LNCaP clone FGC (cell line): ENCODE measurements around the gene ATXN7L1.

ENCODE experiments used
- DNase-seq: peaks from one replicate; pipeline ENCODE4 v3.0.0-alpha.2; 2011; ENCODE audit warnings: low read depth
- H3K4me3 ChIP-seq: 2 replicates; pipeline ENCODE4 v1.5.1; 2011; ENCODE audit warnings: mild to moderate bottlenecking, low read depth, low read length, control low read depth
- TF ChIP-seq, protein P1 (sequence below): IDR thresholded peaks from 2 replicates; pipeline ENCODE4 v1.5.1; 2012; ENCODE audit warnings: mild to moderate bottlenecking; ENCODE audit not compliant: control insufficient read depth, insufficient read depth; ENCODE audit errors: extremely low read depth

ATXN7L1 gene

DNA sequence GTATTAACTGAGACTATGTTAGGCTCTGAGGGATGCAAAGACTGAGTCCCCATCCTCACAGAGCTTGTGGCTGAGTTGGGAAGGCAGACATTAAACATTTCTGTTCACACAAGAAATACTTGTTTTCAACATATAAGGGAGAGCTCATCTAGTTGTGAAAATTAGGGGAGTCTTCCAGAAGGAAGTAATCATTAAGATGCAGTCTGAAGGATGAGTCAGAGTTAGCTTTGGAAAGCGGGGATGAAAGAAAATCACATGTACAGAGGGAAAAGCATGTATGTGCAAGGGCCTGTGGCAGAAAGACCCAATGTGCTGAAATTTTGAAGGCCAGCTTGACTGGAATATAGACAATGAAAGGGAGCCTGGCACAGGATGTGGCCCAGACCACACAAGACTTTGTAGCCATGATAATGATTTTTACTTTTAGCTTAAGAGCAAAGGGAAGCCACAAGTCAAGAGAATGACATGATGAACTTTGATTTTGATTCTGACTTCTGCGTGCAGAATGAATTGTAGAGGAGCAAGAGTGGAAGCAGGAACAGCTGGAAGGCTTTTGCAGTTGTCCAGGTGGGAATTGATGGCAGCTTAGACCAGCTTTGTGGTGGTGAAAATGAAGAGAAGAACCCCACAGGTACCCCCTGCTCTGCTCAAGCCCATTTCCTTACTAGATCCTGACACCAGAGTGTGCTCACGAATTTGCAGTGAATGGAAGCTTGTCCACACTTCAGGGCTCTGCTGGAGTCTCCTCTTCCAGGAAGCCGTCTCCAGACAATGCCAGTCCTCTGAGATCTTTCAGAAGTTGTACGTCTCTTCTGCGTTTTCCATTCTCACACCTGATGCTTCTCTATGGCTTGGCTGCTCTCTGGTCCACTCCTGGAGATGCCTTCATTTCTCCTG lies 115.6 kb downstream of the ATXN7L1 start:
- TF ChIP-seq, protein P1, sequence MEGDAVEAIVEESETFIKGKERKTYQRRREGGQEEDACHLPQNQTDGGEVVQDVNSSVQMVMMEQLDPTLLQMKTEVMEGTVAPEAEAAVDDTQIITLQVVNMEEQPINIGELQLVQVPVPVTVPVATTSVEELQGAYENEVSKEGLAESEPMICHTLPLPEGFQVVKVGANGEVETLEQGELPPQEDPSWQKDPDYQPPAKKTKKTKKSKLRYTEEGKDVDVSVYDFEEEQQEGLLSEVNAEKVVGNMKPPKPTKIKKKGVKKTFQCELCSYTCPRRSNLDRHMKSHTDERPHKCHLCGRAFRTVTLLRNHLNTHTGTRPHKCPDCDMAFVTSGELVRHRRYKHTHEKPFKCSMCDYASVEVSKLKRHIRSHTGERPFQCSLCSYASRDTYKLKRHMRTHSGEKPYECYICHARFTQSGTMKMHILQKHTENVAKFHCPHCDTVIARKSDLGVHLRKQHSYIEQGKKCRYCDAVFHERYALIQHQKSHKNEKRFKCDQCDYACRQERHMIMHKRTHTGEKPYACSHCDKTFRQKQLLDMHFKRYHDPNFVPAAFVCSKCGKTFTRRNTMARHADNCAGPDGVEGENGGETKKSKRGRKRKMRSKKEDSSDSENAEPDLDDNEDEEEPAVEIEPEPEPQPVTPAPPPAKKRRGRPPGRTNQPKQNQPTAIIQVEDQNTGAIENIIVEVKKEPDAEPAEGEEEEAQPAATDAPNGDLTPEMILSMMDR, result no peak
- DNase-seq, result no peak
- no peak overlapping the region for H3K4me3 ChIP-seq

DNA sequence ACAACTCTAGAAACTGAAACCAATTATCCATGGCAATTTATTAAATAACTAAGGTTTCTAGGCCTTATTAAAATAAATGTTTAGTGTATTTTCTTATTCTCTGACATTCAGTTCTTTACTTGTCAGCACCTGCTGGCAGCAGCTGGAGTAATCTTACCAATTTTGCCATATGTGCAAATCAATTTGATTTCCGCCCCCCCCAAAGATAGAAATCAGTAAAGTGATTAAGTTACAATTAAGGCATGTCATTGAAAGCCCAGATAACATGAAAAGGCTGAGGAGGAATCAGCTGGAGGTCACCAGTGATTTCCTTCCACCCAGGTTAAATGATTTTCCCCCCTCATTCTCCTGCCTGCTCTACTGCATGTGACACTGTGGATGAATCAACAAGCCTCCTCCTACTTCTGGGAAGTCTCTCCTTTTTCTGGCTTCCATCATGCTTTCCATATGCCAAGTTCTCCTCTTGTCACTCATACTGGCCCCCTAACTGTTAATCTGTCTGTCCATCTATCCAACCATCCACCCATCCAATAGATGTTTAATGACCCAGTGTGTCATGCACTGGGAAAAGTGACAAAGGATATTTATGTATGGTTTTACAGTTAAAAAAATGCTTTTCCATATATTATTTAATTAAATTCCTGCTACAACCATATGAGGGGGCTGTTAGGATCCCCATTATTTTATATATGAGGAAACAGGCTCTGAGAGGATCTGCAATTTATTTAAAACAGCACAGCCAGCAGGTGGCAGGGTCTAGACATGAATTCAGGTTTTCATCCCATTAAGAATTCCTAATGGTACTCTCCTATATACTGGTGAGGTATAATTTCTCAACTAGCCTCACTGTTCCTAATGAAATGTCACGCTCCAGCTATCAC lies 116.5 kb downstream of the ATXN7L1 start:
- no peak overlapping the region for H3K4me3 ChIP-seq
- DNase-seq, result peak; percentile 30
- TF ChIP-seq, protein P1, result peak; percentile 66

DNA sequence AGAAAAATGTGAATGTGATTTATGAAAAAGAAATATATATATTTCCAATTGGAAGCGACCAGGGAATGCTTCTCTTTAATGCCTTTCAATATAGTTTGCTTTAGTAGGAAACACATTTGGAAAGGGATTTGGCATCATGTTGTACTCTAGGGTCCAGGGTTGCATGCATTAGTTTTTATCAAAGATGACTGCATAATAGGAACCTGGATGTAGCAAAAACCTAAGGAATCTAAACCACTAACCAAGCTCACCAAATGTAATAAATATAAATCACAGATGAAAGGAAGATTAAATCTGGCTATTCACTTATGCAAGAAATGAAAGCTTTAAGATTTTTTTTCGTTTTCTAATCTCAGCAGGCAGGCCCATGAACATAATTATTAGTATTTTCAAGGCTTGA lies 120.0 kb downstream of the ATXN7L1 start:
- no peak for DNase-seq
- no peak overlapping the region for H3K4me3 ChIP-seq
- TF ChIP-seq, protein P1, result no peak

DNA sequence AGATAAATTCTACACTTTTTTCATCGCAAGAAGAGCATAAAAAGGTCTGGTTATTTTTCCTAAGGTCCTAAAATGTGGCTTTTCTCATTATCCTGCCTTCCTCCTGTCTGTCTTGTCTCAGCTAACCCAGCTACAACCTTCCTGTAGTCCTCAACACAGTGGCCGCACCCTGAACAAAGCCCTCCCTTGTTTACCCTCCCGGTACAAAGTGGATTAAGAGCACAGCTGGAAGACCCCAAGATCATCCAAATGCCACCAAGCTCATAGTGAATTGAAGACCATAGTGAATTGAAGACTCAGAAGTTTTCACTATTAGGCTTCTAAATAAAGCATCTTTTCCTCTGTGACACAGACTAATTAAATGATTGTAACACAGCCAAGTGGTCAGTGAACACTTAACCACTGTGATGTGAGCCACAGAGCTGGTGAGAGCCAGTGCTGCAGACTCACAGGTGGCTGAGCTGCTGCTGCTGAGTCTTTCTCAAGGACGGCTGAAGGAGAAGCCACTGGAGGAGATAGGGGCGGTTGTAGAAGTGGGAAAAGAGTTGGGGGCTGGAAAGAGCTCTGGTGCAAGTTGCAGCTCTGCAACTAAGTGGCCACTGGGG lies 123.6 kb downstream of the ATXN7L1 start:
- no peak overlapping the region for H3K4me3 ChIP-seq
- DNase-seq, result no peak
- TF ChIP-seq, protein P1, result no peak

DNA sequence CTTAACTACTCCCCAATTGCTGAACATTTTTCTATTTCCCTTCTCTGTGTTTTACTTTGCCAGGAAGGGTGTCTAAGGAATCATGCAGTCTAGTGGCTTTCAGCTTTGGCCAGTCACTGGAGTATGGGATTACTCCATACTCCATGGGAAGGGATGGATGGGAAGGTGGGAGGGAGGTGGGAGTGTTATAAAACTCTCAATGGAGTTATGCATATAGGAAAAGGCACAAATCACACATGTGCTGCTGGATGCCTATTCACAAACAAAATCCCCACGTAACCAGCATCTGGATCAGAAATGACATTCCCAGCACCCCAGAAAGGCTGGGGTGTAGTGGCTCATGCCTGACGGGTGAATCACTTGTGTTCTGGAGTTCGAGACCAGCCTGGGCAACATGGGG lies 125.3 kb downstream of the ATXN7L1 start:
- no peak for DNase-seq
- no peak overlapping the region for H3K4me3 ChIP-seq
- TF ChIP-seq, protein P1, result no peak

DNA sequence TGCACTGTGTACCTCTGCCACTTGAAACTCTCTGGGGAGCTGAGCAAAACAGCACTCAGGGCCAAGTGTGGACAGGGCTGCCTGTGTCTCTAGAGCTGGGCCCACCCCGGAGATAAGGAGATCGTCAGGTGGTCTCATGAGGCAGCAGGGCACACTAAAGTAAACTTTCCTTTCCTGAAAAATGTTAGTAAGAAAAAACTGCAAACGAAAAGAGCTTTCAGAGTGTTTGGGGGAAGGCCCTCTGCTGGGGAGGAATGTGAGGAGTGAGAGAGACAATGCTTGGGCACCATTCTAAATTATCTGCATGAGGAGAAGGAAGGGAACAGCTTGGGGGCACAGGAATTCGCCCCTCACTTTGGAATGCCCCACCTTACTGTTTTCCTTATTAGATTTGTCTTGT lies 127.7 kb downstream of the ATXN7L1 start:
- TF ChIP-seq, protein P1, result 0 out of 2 replicates have a peak, but pooled peaks have one; percentile 3
- no peak for DNase-seq
- H3K4me3 ChIP-seq, result no peak overlapping the region
